IMR-90 (cell line): Measurements from ENCODE around the gene ZFAND4. TPM values are rescaled to one million over a fixed set of nuclear protein-coding genes. Genes with fewer than 3 reads are reported as not detected.

Source experiments
- ATAC-seq: fragments of 200-7000 bp; cut with Tn5 transposase; 2 replicates; pipeline ENCODE4 v1.9.1; 2020; ENCODE audit warnings: low read depth, mild to moderate bottlenecking, moderate library complexity
- BruUV-seq: library from RNA; stranded (reverse); fragments of 400-500 nt; replicated peaks from 2 replicates; lab custom pipeline; 2021; lab: Mats Ljungman, UMichigan
- CTCF ChIA-PET: fragments of 300-600 bp; formaldehyde crosslinking; extraction: SDS; loops from one replicate; lab custom pipeline; 2021; ENCODE audit warnings: antibody characterized with exemption; lab: Yijun Ruan, JAX
- POLR2A ChIA-PET: fragments of 300-600 bp; sonication (Branson Sonifier 250); formaldehyde crosslinking; loops from one replicate; lab custom pipeline; 2022; ENCODE audit warnings: antibody characterized with exemption; ENCODE audit not compliant: unreplicated experiment; lab: Charles Lee
- DNase-seq: peaks from one replicate; pipeline ENCODE4 v3.0.0; 2013
- H2AFZ ChIP-seq: replicated peaks from 2 replicates; pipeline ENCODE3; 2013; ENCODE audit warnings: low read length, mild to moderate bottlenecking; ENCODE audit not compliant: poor library complexity
- H2AK5ac ChIP-seq: 2 replicates; pipeline ENCODE4 v1.6.1; 2013; ENCODE audit warnings: low read depth, low read length, inconsistent platforms
- H2AK9ac ChIP-seq: replicated peaks from 2 replicates; pipeline ENCODE3; 2013; ENCODE audit warnings: mild to moderate bottlenecking, low read depth, low read length, moderate library complexity; ENCODE audit not compliant: poor library complexity
- H2BK120ac ChIP-seq: 2 replicates; pipeline ENCODE4 v1.6.1; 2013; ENCODE audit warnings: low read depth, low read length, inconsistent platforms
- H2BK15ac ChIP-seq: 3 replicates; pipeline ENCODE4 v1.6.1; 2013; ENCODE audit warnings: low read depth, low read length, inconsistent platforms
- H2BK20ac ChIP-seq: 2 replicates; pipeline ENCODE4 v1.6.1; 2013; ENCODE audit warnings: low read depth, mild to moderate bottlenecking, inconsistent platforms, low read length, moderate library complexity
- H2BK5ac ChIP-seq: 2 replicates; pipeline ENCODE4 v1.6.1; 2013; ENCODE audit warnings: mild to moderate bottlenecking, low read depth, low read length, inconsistent platforms; ENCODE audit not compliant: poor library complexity, severe bottlenecking
- H3K14ac ChIP-seq: replicated peaks from 2 replicates; pipeline ENCODE4 v1.6.1; 2013; ENCODE audit warnings: low read depth, low read length, inconsistent platforms
- H3K18ac ChIP-seq: 2 replicates; pipeline ENCODE4 v1.6.1; 2013; ENCODE audit warnings: low read depth, low read length, control low read depth
- H3K23ac ChIP-seq: 2 replicates; pipeline ENCODE4 v1.6.1; 2013; ENCODE audit warnings: low read depth, low read length, inconsistent platforms
- H3K27ac ChIP-seq: 2 replicates; pipeline ENCODE4 v1.5.1; 2013; ENCODE audit warnings: mild to moderate bottlenecking, control low read depth, low read length; ENCODE audit not compliant: insufficient read depth
- H3K27me3 ChIP-seq: 2 replicates; pipeline ENCODE4 v1.6.1; 2013; ENCODE audit warnings: low read length; ENCODE audit not compliant: control insufficient read depth, insufficient read depth
- H3K36me3 ChIP-seq: 2 replicates; pipeline ENCODE4 v1.6.1; 2013; ENCODE audit warnings: low read length, mixed read lengths; ENCODE audit not compliant: control insufficient read depth, insufficient read depth
- H3K4ac ChIP-seq: 2 replicates; pipeline ENCODE4 v1.6.1; 2013; ENCODE audit warnings: low read depth, low read length, inconsistent platforms
- H3K4me1 ChIP-seq: 2 replicates; pipeline ENCODE4 v1.6.1; 2013; ENCODE audit warnings: low read length, mixed read lengths; ENCODE audit not compliant: control insufficient read depth, insufficient read depth
- H3K4me2 ChIP-seq: 2 replicates; pipeline ENCODE4 v1.6.1; 2013; ENCODE audit warnings: low read depth, mild to moderate bottlenecking, control low read depth, low read length, moderate library complexity
- H3K4me3 ChIP-seq: 2 replicates; pipeline ENCODE4 v1.5.1; 2013; ENCODE audit warnings: low read depth, mild to moderate bottlenecking, control low read depth, low read length, moderate library complexity; ENCODE audit not compliant: insufficient read depth
- H3K56ac ChIP-seq: 2 replicates; pipeline ENCODE4 v1.6.1; 2013; ENCODE audit warnings: low read length, inconsistent platforms; ENCODE audit not compliant: insufficient read depth; ENCODE audit errors: extremely low read depth
- H3K79me1 ChIP-seq, 2 experiments: 2 replicates each; pipeline ENCODE4 v1.6.1; 2013; ENCODE audit warnings: low read length in 2 of 2, inconsistent platforms in 1 of 2, low read depth in 1 of 2
- H3K9ac ChIP-seq: 2 replicates; pipeline ENCODE4 v1.6.1; 2013; ENCODE audit warnings: low read depth, low read length, control low read depth
- H3K9me1 ChIP-seq: 2 replicates; pipeline ENCODE4 v1.6.1; 2013; ENCODE audit warnings: low read length, inconsistent platforms; ENCODE audit not compliant: insufficient read depth
- H3K9me3 ChIP-seq: 2 replicates; pipeline ENCODE4 v1.6.1; 2013; ENCODE audit warnings: low read length; ENCODE audit not compliant: control insufficient read depth, insufficient read depth
- H4K20me1 ChIP-seq: 2 replicates; pipeline ENCODE4 v1.6.1; 2013; ENCODE audit warnings: low read length, inconsistent platforms; ENCODE audit not compliant: insufficient read depth
- H4K5ac ChIP-seq: 2 replicates; pipeline ENCODE4 v1.6.1; 2013; ENCODE audit warnings: mild to moderate bottlenecking, low read depth, low read length, control low read depth
- H4K8ac ChIP-seq, 2 experiments: 2 replicates each; pipeline ENCODE4 v1.6.1; 2013; ENCODE audit warnings: low read depth in 2 of 2, low read length in 2 of 2, control low read depth in 1 of 2, inconsistent platforms in 1 of 2
- H4K91ac ChIP-seq: 2 replicates; pipeline ENCODE4 v1.6.1; 2013; ENCODE audit warnings: low read depth, low read length, inconsistent platforms; ENCODE audit not compliant: insufficient read depth
- BHLHE40 ChIP-seq: fragments of 150-350 bp; IDR thresholded peaks from 2 replicates; pipeline ENCODE4 v1.6.1; 2016; ENCODE audit warnings: mild to moderate bottlenecking, low read depth, low read length
- CEBPB ChIP-seq: IDR thresholded peaks from 2 replicates; pipeline ENCODE4 v1.6.1; 2012; ENCODE audit warnings: low read depth, low read length, improper control_type of control experiment
- CHD1 ChIP-seq: IDR thresholded peaks from 2 replicates; pipeline ENCODE4 v1.6.1; 2012; ENCODE audit warnings: low read depth, low read length, improper control_type of control experiment
- CTCF ChIP-seq: conservative IDR thresholded peaks from 2 replicates; pipeline ENCODE4 v1.5.1; 2012; ENCODE audit warnings: mild to moderate bottlenecking, low read depth, low read length, improper control_type of control experiment
- ELK1 ChIP-seq: fragments of 150-350 bp; IDR thresholded peaks from 2 replicates; pipeline ENCODE4 v1.6.1; 2016; ENCODE audit warnings: low read depth, mild to moderate bottlenecking, low read length, moderate library complexity, borderline replicate concordance
- FOS ChIP-seq: fragments of 150-350 bp; IDR thresholded peaks from 2 replicates; pipeline ENCODE4 v1.6.1; 2016; ENCODE audit warnings: low read depth, low read length
- MAFK ChIP-seq: IDR thresholded peaks from 2 replicates; pipeline ENCODE4 v1.6.1; 2012; ENCODE audit warnings: low read depth, low read length, improper control_type of control experiment
- MAZ ChIP-seq: IDR thresholded peaks from 2 replicates; pipeline ENCODE4 v1.6.1; 2012; ENCODE audit warnings: low read depth, mild to moderate bottlenecking, low read length, improper control_type of control experiment, moderate library complexity, borderline replicate concordance
- MXI1 ChIP-seq: IDR thresholded peaks from 2 replicates; pipeline ENCODE4 v1.6.1; 2012; ENCODE audit warnings: low read depth, mild to moderate bottlenecking, low read length, moderate library complexity, borderline replicate concordance
- NFE2L2 ChIP-seq: fragments of 150-350 bp; IDR thresholded peaks from 2 replicates; pipeline ENCODE4 v1.6.1; 2016; ENCODE audit warnings: low read depth, mild to moderate bottlenecking, low read length
- POLR2A ChIP-seq: IDR thresholded peaks from 2 replicates; pipeline ENCODE4 v1.6.1; 2012; ENCODE audit warnings: mild to moderate bottlenecking, low read depth, low read length
- RAD21 ChIP-seq: IDR thresholded peaks from 2 replicates; pipeline ENCODE4 v1.6.1; 2012; ENCODE audit warnings: low read length, improper control_type of control experiment
- RCOR1 ChIP-seq: IDR thresholded peaks from 2 replicates; pipeline ENCODE4 v1.6.1; 2012; ENCODE audit warnings: mild to moderate bottlenecking, low read length, improper control_type of control experiment; ENCODE audit not compliant: insufficient replicate concordance
- RFX5 ChIP-seq: IDR thresholded peaks from 2 replicates; pipeline ENCODE4 v1.8.0; 2012; ENCODE audit warnings: low read depth, mild to moderate bottlenecking, low read length, moderate library complexity
- SMC3 ChIP-seq: fragments of 150-350 bp; IDR thresholded peaks from 2 replicates; pipeline ENCODE4 v1.6.1; 2016; ENCODE audit warnings: low read depth, mild to moderate bottlenecking, antibody characterized with exemption, low read length, moderate library complexity
- USF2 ChIP-seq: fragments of 150-350 bp; IDR thresholded peaks from 2 replicates; pipeline ENCODE4 v1.6.1; 2017; ENCODE audit warnings: mild to moderate bottlenecking, antibody characterized with exemption, low read length, low read depth
- WGBS, 2 experiments: methylation state at CpG; one replicate each; pipeline versions ENCODE4 v1.1.5 to v1.1.7; 2013; ENCODE audit warnings: missing lambda C conversion rate in 2 of 2; ENCODE audit not compliant: insufficient read length in 1 of 2; ENCODE audit errors: extremely low coverage in 2 of 2; 5-methylcytosine and 5-hydroxymethylcytosine counted together
- dilution Hi-C: fragments of 300-500 bp; cut with HindIII; formaldehyde crosslinking; loops from one replicate; pipeline ENCODE4 v1.14.3; 2018; ENCODE audit warnings: low sequenced_read_pairs; ENCODE audit not compliant: unreplicated experiment
- in situ Hi-C: fragments of 300-500 bp; cut with MboI; formaldehyde crosslinking; loops from 3 replicates; pipeline ENCODE4 v1.14.3; 2019; ENCODE audit warnings: low sequenced_read_pairs, inconsistent platforms, mixed read lengths
- intact Hi-C: fragments of 100-400 bp; cut with micrococcal nuclease; formaldehyde crosslinking; loops from 2 replicates; pipeline ENCODE4 v1.10.0; 2022
- polyA plus RNA-seq, 3 experiments: library from polyadenylated mRNA; depleted of rRNA; stranded (reverse); fragments of >200 nt; gene quantifications; 2 replicates each; pipeline ENCODE4 v1.2.3, GENCODE V29; 2012; ENCODE audit warnings: low replicate concordance in 1 of 3
- total RNA-seq: library from RNA; depleted of rRNA; stranded (reverse); fragments of >200 nt; gene quantifications from 2 replicates; pipeline ENCODE4 v1.2.3, GENCODE V29; 2012

ZFAND4 gene
- total and polyA plus RNA-seq, 2 of the 4 experiments (the other 2 are of a cell fraction) = 2.0 to 3.4 TPM

GRCh38 chr10:45592432-45592831, 80.1 kb downstream of the ZFAND4 start:
- Histone ChIP-seq H2BK120ac (no peak overlapping the region), H3K23ac (no peak overlapping the region), H3K4ac (no peak overlapping the region), H3K36me3 (no peaks in the 10 kb centered on the region), H3K27ac (no peak overlapping the region), H4K91ac (no peak overlapping the region), H3K9me1 (no peaks in the 10 kb centered on the region), H4K20me1 (no peaks in the 10 kb centered on the region), H3K4me3 (no peak overlapping the region), H3K27me3 (0 out of 2 replicates have a peak, but pooled peaks cover 3% of the 10 kb centered on the region), H4K5ac (no peak overlapping the region), H3K18ac (no peak overlapping the region), H4K8ac (no peak overlapping the region), H2AFZ (no peak overlapping the region), H2BK15ac (no peak overlapping the region), H2AK5ac (no peak overlapping the region), H3K9me3 (no peaks in the 10 kb centered on the region), H3K4me2 (peak overlapping the region; percentile 32; the same call in 1 of the 2 replicates), H3K14ac (no peak overlapping the region), H2BK20ac (no peak overlapping the region), H3K79me1 (peaks cover 8 to 15% of the 10 kb centered on the region in 2 experiments), H2AK9ac (no peak overlapping the region), H2BK5ac (no peak overlapping the region), H3K9ac (no peak overlapping the region), H3K56ac (no peak overlapping the region), H3K4me1 (peaks cover 2% of the 10 kb centered on the region; the same call in 1 of the 2 replicates)
- TF ChIP-seq NFE2L2 (no peak), RAD21 (no peak), SMC3 (no peak), CEBPB (no peak), ELK1 (no peak), RFX5 (no peak), CHD1 (no peak), FOS (no peak), MXI1 (no peak), POLR2A (no peak), CTCF (no peak), BHLHE40 (no peak), MAZ (no peak), USF2 (no peak), RCOR1 (no peak), MAFK (no peak)
- CTCF ChIA-PET = no interaction called here
- in situ Hi-C loops (no loop called here), intact Hi-C loops (no loop called here), dilution Hi-C loops (no loop called here)
- DNase-seq (no peak), ATAC-seq (no peak)
- BruUV-seq = no TSS peak
- POLR2A ChIA-PET = no interaction called here
- no CpG with 5 or more reads among the region's 4 CpGs for WGBS, 2 experiments
